HG03139 (cell line): Measurements from ENCODE around the gene RAMP1.
A peak's percentile ranks its signal among the peaks of the same experiment; 100 is the strongest.
"Not testable (repeated sequence)": the region's sequence is repeated elsewhere in the genome, so short reads cannot be mapped to it uniquely, and the experiment has no call there.

Experiments
- ATAC-seq: cut with Tn5 transposase; IDR thresholded peaks from one replicate; pipeline ENCODE4 v1.9.1; 2021; ENCODE audit not compliant: unreplicated experiment

Gene RAMP1

DNA sequence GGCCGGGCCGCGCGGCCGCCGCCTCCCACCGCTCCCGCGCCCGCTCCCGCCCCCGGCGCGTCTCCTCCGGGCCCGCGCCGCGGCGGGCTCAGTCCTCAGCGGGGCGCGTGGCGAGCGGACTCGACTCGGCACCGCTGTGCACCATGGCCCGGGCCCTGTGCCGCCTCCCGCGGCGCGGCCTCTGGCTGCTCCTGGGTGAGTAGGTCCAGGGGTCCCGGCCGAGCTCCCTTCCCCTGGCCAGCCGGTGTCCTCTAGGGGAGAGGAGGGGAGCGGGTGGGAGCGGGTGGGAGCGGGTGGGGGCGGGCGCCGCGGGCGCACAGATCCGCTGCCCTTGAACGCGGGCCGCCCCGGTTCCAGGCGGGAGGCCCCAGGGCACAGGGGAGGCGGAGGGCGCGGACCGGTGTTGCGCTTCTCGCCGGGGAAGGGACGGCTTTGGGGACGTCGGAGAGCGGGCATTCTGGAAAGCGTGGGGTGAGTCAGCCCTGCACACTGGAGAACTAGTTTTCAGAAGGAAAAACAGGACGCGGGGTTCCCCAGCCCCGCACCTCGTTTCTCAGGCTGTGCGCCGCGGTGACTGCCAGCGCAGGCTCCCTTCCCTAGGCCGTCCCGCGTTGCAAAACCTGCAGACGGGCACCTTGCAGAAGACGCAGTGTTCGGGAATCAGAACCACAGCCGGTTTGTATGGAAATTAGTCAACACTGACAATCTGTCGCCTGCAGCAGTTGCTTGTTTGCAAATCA, at the start of gene RAMP1:
TSS of gene RAMP1 (plus strand) at position 91 of the 740 bp plus-strand sequence. CDS start at position 144, 53 bp downstream.
- no peak for ATAC-seq

DNA sequence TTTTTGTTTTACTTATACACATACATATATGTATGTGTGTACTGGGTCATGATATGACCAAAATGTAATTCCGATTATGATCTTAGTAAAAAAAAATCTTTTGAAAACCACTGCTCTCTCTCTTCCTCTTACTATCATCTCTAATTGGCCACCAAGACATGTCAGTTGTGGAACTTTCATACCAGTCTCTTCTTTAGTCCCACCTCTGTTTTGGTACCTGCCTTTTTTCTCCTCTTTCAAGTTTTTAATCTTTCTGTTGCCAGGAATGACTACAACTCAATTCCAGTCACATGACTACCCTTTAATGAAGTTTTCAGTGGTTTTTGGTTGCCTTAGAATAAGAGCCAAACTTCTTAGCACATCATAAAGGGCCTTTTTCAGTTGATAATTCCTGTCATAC, 43.8 kb upstream of the RAMP1 start:
- no peak for ATAC-seq

GRCh38 chr2:237816531-237816930, 42.9 kb upstream of the RAMP1 start:
- no peak for ATAC-seq

DNA sequence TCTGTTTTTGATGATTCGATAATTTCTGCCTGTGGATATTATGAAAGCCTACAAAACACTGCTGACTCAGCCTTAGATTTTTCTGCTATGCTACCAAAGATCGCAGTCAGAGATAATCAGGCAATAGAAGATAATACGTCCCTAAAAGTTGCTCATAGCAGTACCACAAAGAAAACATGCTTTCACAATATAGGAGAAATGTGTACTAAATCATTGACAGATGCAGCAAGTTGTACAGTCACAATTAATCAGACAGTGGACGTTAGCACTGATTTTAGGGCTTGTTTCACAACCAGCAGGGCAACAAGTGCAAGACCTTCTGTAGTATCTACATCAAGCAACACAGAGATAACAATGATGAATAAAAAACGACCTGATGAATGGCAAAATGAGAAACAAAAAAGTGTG, 41.4 kb upstream of the RAMP1 start:
- ATAC-seq, result no peak

DNA sequence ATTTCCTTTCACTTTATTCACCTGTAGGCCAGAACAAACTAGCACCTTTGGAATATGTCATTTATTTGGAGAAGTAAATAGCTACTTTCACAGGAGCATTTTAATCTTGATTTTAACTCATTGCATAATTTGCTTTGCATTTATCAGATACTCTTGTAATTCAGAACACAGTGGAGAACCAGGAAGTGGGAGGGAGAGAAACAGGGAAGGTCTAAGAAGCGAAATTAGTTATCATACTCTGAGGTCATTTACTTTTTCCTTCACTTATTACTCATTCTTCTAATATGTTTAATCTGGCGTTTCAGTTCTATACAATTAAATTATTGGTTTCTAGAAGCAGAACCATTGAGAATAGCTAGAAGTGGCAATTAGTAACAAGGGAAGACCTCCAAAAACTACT, 40.2 kb upstream of the RAMP1 start:
- no peak for ATAC-seq

- no peak for ATAC-seq
Observed at GRCh38 chr2:237820421-237820820, 39.0 kb upstream of the RAMP1 start.

- no peak for ATAC-seq
Observed at GRCh38 chr2:237823544-237823943, 35.9 kb upstream of the RAMP1 start.

DNA sequence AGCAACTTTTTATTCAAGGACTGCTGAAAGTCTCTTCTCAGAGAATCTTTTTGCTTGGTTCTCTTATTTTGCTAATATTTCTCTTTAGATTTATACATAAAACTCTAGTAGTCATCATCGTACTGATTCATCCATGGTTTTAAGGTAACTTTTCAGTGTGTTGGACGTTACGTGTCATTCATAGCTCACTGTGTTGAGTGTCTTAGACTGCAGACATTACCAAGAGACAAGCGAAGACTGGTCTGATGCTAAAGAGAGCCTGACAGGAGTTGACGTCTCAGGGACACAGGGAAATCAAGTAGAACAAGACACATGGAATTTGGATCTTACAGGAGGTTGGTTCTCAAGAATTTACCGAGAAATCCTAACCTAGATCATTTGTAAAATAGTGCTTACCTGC, 35.3 kb upstream of the RAMP1 start:
- ATAC-seq, result no peak

DNA sequence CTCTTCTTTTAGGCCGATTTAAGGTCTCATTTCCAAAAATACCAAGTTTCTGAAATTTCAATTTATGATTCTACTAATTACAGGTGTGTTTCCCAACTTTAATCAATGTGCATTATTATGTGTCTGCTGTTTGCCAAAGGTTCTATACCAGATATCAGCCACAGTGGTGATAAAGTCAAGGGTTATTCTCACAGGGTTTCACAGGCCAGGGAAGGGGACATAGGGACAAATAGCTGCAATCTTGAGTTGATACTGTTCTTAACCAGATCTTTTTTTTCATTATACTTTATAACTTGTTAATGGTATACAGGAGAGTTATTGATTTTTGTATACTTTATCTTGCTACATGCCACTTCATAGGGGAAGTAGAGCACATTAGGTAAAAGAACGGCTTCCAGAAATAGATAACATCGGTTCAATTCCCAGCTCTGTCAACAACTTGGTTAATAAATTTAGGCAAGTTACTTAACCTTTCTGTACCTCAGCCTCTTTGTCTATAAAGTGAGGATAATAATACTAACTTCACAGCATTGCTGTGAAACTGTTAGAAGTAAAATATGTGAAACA, 31.9 kb upstream of the RAMP1 start:
- no peak for ATAC-seq

GRCh38 chr2:237830522-237830921, 28.9 kb upstream of the RAMP1 start:
- ATAC-seq, result no peak

DNA sequence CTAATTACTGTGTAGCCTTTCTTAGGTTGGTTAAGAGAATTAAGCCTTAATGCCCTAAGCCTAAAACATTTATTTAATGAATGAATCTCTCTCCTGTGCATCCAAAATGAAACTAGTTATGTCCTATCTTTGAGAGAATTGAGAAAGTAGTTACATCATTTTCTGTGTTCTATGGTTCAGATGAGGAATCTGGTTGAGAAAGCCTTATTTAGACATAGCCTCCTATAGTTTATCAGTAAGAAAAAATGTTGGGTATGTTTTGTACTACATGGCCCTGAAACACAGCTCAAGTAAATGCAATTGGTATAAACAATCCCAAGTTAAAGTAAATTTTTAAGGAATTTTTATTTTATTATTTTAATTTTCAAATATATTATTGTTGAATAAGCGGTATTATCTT, 25.9 kb upstream of the RAMP1 start:
- no peak for ATAC-seq

GRCh38 chr2:237835372-237835771, 24.1 kb upstream of the RAMP1 start:
- no peak for ATAC-seq

DNA sequence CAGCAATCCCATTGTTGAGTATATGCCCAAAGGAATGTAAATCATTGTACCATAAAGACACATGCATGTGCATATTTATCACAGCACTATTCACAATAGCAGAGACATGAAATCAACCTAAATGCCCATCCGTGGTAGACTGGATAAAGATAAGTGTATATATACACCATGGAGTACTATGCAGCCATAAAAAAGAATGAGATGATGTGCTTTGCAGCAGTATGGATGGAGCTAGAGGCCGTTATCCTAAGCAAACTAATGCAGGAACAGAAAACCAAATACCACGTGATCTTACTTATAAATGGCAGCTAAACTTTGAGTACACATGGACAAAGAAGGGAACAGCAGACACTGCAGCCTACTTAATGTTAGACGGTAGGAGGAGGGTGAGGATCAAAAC, 18.4 kb upstream of the RAMP1 start:
- no peak for ATAC-seq

- ATAC-seq, result not testable (repeated sequence)
Observed at GRCh38 chr2:237848940-237849339, 10.5 kb upstream of the RAMP1 start.

GRCh38 chr2:237854295-237854694, 5.1 kb upstream of the RAMP1 start:
- ATAC-seq, result no peak

GRCh38 chr2:237857791-237858190, 1.6 kb upstream of the RAMP1 start:
- no peak for ATAC-seq

- peak; percentile 59 for ATAC-seq
Observed at GRCh38 chr2:237858294-237859081, 935 bp upstream of the RAMP1 start.

DNA sequence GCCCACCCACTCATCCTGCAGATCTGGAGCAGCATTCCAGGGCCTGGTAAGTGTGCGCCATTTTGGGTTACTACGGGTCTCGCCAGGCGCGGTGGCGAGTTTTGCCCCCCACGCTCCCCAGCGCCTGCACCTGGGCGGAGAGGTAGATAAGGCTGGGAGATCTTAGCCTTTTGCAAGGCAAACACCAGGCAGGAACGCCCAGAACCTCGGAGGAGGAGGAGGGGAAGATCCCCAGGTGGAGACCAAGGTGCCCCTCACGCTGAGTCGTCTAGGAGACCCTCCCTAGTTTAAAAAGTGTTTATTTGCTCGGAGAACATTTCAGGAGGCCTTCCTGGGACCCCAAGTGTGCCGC, 365 bp upstream of the RAMP1 start:
- ATAC-seq, result no peak

DNA sequence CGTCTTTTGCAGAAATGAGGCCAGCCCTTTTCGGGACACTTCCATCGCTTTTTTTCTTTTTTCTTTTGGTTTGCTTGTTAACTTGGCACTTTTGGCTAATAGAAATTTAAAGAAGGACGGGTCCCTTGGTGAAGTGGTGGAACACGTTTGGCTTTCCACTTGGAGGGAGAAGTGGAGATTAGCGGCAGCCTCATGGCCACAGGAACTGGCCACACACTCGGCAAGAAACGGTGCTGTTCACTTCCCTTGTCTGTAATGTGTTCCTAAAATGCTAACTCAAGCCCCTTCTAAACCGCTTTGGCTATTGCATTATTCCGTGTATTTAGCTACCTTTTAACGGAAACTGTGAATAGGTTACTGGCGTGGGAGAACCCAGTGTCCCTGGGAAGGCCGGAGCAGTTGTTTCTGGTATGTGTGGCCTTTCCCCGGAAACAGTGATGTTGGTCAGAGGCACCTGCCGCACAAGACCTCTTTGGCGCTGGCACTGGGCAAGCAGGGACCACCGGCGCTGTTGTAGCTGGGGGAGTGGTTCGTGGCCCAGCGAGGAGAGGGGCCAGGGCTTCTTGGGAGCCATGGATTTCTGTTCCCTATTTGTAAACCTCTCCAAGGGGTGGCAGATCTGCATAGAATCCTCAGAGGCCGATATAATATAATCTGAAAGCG, 981 bp downstream of the RAMP1 start:
- ATAC-seq, result no peak

- no peak for ATAC-seq
Observed at GRCh38 chr2:237861875-237862527, 2.6 kb downstream of the RAMP1 start.

GRCh38 chr2:237862528-237862895, 3.1 kb downstream of the RAMP1 start:
- ATAC-seq, result no peak
